GF-D8 (cell line): ENCODE data around the gene ACSL1.
"Not testable (repeated sequence)": the region's sequence is repeated elsewhere in the genome, so short reads cannot be mapped to it uniquely, and the experiment has no call there.

ENCODE experiments used
- DNase-seq: peaks from one replicate; lab custom pipeline; 2025; lab: John Stamatoyannopoulos, UW

ACSL1 gene

GRCh38 chr4:184790826-184791225 lies 34.9 kb downstream of the ACSL1 start:
- DNase-seq: peak; percentile 51

GRCh38 chr4:184787766-184788503 lies 37.8 kb downstream of the ACSL1 start:
- DNase-seq: no peak

GRCh38 chr4:184785813-184786212 lies 40.0 kb downstream of the ACSL1 start:
- DNase-seq: no peak

DNA sequence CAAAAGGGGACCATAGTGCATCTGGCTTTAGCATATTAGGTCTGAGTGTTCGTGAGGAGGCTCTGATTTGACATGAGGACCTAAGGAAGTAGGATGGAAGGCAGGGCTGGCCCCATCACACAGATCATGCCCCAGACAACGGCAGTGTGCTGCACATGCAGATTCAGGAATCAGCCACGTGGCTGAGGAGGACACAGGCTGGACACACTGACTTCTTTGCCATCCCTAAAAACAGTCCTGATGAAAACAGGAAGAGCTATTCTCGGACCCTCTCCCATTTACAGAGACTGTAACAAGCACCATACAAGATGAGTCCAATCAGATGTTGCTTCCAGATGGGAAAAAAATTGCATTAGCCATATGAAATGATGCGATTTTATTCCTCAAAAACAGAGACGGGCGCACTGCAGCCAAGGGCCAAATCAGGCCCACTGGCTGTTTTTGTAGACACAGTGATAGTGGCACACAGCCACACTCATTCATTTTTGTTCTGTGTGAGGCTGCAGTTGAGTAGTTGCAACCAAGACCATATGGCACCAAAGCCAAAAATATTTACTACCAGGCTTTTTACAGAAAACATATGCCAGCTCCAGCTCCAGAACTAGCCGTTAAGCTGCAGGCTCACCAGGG lies 41.0 kb downstream of the ACSL1 start:
- DNase-seq: no peak

DNA sequence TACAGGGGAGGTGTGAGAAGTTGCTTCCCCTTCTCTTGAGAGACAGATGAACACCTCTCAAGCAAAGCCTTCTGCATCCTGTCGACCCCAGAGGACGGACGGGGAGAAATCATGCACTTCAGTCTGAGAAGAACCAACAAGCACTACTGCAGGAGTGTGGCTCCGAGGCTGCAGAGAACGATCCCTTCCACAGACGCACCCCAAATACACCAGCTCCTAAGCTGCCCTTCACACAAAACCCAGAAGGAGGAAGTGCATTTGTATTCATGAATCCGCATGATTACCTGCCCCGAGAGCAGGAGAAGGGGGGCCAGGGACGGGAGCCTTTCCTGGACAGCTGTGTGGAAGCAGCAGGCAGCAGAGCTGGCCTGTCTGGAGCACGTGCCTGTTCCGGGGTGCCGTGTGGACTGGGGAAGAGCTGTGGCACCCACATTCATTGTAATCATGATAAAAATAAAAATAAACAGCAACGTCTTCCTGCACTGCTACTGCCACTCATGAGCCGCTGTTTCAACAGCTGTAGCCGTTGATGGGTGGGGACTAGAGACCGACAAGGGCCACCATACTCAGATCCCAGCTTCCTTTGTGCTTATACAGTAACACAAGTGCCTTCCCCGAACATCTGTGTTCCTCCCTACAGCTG lies 42.9 kb downstream of the ACSL1 start:
- DNase-seq: no peak

GRCh38 chr4:184779160-184779559 lies 46.6 kb downstream of the ACSL1 start:
- not testable (repeated sequence) for DNase-seq

DNA sequence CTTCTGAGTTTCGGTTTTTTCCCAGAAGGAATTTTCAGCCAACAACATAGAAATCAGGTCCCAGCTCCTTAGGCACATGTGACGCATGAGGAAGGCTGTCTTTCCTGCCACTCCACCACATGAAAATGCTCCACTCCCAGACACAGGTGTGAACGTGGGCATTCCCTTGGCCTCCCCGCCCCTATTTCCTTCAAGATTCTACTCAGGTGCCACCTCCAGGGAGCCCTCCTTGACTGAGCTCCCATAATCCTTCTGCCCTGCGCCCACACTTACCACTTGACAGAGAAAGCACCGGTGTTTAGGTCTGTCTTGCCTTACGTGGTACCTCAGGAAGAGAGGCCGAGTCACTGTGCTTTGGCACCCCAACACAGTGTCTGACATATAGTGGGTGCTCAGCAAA lies 47.4 kb downstream of the ACSL1 start:
- no peak for DNase-seq

GRCh38 chr4:184776821-184777220 lies 48.9 kb downstream of the ACSL1 start:
- no peak for DNase-seq

DNA sequence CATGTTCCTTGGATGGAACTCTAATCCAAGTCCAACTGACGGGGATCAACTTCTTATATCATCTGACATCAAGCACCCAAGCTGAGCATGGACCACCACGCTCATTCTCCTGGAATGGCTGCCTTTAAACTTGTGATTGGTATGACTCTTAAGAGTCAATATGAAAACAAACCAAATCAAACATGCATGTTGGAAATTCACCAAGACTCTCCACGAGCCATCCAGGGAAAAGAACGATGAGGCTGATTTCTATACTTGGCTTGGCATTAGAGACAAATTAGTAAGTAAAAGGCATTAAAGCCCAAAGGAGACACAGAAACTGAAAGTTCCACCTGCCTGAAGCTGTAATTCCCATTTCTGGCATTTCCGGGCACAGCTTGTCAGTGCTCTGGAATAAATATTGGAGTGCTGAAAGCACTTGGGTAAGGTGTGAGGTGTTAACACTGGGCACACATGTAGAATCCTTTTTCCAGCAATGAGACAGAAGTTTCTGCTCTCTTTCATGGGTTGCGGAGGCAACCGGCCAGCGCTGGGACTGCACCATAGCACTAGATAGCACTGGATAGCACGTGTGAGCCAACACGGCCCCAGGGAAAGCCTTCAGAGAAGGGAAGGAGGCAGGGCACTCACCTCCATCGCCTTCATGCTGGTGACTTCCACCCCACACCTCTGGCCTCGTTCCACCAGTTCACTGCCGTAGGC lies 49.8 kb downstream of the ACSL1 start:
- DNase-seq: no peak

DNA sequence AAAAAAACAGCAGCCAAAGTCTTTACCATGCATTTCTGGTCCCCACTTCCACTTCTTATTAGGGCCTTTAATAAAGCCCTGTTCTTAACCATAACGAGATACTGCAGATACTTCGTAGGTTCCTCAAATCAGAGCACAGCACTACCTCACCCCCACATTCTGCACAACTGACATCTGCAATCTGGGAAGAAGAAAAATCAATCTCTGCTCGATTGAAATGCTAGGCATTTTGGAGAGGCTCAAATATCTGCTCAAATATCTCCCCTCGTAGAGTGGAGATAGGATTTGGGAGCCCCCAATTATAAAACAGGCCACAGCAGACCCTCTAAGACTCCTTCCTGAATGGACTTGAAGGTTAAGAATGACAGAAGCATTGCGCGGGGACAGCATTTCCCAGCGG lies 51.6 kb downstream of the ACSL1 start:
- DNase-seq: no peak

DNA sequence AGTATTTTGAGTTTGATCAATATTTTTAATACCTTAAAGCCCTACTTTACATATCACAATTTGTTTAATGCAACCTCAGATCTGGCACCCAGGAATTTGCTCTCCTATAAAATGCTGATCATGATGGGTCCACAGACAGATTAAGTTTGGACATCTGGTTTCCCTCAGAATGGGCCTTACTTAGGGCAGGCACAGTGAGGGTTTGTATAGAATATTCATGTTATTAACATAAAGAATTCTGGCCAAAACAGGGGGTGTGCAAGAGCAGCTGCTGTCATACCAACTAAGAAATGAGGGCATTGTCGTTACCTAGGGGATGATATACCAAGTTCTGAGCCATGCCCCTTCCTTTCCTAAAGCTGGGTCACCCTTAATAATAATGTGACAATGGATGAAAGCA lies 54.4 kb downstream of the ACSL1 start:
- DNase-seq: no peak

- DNase-seq: no peak
These were observed 56.5 kb downstream of the ACSL1 start for GRCh38 chr4:184769141-184769765.

GRCh38 chr4:184768296-184768695 lies 57.5 kb downstream of the ACSL1 start:
- DNase-seq: no peak

DNA sequence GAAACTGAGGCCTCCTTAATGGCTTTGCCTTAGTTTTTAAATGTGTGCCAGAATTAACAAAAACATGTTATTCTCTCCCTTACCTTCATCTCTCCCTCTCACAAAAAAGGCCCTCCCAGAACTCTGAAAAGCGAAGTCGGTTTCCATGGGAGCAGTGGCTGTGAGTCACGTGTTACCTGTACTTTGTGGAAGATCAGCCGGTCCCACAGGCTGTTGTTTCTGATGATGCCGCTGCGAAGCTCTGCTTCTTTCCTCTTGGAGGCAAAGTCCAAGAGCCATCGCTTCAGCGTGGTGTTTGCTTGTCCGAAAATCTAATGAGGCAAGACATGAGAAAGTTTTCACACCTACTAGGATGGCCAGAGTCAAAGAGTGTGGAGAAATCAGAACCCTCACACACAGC lies 59.3 kb downstream of the ACSL1 start:
- no peak for DNase-seq

DNA sequence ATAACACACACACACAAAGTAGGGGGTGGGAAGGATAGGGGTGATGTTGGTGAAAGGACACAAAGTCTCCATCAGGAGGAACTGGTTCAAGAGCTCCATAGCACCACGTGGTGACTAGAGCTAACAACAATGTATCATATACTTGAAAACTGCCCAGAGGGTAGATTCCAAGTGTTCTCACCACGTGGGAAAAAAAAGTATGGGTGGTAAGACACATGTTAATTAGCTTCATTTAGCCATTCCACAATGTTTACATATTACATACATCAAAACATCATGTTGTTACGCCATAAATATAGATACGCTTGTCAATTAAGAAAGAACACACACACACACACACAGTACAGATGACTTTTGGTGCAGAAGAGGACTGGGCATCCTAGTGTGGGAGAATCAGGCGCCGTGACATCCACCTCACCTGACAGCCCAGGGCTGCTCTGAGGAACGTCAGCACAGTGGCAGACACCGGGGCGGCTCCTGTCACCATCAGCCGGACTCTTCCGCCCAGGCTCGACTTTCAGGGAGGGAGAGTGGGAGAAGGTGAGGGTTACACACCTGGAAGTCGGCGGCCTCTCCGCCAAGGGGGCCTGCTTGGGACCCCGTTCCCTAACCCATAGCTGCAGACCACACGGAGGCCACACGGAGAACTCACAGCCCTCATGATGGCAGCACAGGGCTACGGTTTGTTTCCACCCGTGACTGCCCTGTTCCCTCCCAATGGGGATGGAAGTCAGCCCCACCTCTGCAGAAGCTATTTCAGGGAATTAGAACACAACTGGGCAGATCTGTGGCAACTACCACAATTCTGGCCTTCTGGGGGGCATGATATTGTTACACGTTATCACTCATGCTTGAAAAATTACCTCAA lies 60.1 kb downstream of the ACSL1 start:
- DNase-seq: no peak

DNA sequence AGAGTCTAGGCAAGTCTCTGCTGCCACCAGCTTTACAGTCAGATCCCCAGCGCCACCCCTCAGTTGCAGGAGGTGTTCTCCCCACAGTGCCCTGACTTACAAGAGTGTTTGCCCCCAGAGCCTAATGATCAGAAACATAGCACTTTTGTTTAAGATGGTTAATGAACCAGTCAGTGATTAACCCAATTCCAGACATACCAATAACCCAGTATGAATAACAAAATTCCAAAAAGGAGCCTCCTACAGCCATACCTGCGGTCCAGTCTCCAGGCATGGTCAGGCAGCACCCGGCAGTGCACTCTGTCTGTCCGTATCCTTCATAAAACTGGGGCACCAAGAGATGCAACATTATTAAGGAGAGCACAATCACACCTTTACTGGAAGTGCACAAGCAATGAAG lies 61.2 kb downstream of the ACSL1 start:
- DNase-seq: no peak

DNA sequence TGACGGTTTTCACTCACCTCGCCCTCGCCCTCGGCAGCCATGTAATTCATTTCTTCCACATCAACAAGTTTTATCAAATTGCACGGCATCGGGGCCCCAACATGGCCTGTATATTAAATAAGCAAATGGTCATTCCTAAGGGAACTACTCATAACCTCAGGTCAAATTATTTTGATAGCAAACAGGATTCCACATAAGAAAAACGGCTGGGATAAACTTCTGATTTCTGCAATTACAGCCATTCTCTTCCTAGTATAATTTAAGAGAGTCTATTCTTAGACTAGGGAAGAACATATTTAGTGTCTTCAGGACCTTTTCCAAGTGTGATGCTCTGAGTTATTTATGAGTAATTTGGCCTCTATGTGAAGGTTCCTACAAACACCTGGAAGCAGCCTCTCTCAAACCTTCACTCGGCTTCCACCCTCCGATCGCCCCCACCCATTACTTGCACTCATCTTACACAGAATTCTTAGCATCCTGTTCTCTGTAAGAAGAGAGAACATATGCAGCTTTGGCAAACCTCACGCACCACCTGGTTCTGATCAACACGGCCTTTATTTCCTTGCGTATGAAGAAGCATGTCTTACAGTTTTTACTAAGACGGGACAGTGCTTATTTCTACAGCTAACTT lies 62.5 kb downstream of the ACSL1 start:
- DNase-seq: no peak

DNA sequence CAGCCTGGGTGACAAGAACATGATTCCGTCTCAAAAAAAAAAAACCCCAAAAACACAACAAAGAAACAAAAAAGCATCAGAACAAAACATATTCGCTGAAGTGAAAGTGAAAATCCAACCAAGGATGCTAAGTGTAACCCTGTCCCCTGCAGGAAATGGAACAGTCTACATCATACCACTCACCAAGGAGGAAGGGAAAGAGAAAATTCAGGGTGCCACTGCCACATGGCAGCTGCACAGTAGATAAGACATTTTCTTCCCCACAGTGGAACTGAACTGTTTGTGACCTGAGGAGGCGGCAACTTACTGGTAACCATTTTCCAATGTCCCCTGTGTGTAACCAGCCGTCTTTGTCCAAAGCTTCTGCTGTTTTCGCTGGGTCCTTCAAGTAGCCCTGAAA lies 63.7 kb downstream of the ACSL1 start:
- no peak for DNase-seq

- no peak for DNase-seq
These were observed 65.1 kb downstream of the ACSL1 start for GRCh38 chr4:184760681-184761080.

DNA sequence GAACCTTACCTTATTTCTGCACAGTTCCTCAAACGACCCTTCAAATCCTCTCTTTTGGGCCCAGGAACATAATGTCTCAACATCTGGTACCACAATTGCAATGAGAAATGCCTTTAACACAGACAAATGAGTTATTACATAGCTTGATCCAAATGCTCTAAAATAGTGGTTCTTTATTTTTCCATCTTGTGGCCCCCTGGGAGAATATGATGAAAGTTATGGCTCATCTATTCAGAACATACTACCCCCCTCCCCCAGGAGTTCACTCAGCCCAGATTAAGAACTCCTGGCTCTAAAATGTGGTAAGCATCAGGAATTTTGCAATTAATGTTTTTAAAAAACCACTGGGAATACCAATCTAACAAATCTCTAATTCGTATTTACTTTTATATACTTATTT lies 68.0 kb downstream of the ACSL1 start:
- DNase-seq: no peak

- no peak for DNase-seq
These were observed 69.4 kb downstream of the ACSL1 start for GRCh38 chr4:184756399-184756798.
